Activated CD4-positive, alpha-beta T cell treated with anti-CD3 and anti-CD28 coated beads for 4 hours (primary cell): ENCODE data around the gene ST8SIA6.

Experiments used
- DNase-seq, 2 donors: peaks; one replicate each; pipeline ENCODE4 v3.0.0-alpha.2; 2020

ST8SIA6 gene

DNA sequence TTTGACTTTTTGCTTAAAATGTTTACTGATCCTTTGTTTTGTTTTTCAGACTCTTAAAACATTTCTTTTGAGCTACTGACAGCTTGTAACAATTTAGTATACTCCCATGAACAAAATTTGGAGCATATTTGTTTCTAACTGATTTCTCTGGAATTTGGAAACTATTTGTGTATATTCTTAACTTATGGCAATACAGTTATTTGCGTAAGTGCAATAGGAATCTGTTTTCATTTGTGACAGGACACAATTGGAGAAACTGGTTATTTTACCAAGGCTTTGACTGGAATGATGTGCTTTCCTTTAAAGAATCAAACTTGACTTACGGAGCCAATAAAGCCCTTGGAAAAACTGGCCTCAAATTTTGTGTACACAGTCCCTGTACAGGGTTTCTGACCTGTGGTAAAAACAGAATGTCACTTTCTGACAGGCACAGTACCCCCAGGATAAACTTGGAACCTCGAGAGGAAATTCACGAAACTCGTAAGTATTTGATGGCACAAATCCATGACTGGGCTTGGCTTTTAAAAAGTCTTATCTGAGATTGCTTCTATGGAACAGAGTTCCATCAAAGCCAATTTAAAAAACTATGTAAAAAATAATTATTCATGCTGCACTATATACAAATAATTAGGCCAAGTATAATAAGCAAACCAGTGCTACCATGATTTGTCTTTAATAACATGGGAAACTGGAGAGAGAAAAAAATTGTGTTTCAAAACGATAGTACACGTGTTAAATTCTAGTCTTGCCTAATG is 70.4 kb downstream of the ST8SIA6 start:
- DNase-seq = no peak

DNA sequence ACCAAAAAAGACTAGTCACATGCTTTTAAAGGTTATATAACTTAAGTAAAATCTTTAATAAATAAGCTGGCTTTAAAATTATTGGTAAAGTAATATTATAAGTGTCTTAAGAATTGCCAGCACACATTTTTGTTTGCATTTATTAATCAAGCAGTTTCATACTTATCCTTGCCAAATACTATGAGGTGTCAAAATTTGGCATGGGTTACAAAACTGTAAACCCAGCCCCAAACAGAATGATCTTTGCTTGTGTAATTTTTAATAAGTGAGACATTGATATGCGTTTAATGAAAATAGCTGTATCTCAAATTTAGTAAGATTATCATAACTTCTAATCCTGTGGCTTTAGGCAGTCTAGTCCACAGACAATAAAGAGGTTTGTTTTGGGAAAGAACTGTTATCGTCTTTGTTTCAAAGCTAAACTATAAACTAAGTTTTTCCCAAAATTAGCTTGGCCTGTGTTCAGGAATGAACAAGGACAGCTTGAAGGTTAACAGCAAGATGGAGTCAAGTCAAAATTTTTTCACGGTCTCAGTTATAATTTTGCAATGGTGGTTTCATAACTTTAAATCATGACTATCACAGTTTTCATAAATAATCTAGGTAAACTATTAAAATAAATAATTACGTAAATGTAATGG is 72.8 kb downstream of the ST8SIA6 start:
- DNase-seq = no peak

DNA sequence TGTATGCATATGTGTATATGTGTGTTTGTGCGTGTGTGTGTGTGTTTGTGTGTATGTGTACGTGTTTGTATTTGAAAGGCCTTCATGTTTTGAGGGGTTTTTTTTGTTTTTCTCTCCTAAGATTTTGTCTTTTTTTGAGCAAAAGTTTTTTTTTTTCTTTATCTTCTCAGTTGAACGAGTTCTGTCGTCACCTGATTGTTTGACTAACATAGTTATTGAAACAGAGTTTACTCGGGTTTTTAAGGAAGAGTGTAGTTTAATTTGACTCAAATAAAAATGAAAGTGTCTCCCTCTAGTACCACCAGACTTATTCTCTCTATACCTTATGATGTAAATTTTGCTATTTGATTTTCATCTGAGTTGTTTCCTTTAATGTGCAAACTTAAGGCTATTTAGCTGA is 73.5 kb downstream of the ST8SIA6 start:
- no peak for DNase-seq

DNA sequence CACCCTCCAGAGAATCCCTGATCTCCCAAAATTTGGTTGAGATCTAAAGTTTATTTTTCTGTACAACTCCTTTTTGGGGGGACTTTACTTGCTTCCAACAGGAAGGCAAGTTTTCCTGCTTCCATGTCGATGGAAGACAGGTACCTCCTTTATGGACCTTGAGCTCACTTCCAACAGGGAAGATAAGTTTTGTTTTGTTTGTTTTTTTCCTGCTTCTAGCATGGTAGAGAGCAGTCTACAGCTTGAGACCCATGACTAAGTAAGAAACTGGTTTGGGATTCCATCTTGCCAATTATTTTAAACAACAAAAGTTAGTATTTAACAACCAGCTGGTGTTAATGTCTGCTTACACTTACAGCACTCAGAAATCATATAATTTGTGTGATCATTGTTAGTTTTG is 74.4 kb downstream of the ST8SIA6 start:
- DNase-seq = no peak

DNA sequence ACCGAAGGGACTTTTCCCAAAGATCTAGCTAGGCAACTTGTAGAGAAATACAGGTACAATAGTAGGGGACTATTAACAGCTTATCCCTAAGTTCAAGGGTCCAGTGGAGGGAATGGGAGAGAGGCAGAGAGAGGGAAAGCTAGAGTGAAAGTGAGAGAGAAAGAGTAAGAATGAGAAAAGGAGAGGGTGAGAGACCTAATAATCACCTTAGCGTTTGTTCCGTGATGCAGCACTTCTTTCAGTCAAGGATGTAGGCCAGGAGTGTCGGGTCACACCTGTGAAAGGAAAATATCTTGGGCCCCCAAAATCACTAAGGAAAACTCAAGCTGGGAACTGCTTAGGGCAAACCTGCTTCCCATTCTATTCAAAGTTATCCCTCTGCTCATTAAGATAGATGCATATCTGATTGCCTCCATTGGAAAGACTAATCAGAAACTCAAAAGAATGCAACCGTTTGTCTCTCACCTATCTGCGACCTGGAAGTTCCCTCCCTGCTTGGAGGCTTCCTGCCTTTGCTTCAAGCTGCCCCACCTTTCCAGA is 75.2 kb downstream of the ST8SIA6 start:
- no peak for DNase-seq

DNA sequence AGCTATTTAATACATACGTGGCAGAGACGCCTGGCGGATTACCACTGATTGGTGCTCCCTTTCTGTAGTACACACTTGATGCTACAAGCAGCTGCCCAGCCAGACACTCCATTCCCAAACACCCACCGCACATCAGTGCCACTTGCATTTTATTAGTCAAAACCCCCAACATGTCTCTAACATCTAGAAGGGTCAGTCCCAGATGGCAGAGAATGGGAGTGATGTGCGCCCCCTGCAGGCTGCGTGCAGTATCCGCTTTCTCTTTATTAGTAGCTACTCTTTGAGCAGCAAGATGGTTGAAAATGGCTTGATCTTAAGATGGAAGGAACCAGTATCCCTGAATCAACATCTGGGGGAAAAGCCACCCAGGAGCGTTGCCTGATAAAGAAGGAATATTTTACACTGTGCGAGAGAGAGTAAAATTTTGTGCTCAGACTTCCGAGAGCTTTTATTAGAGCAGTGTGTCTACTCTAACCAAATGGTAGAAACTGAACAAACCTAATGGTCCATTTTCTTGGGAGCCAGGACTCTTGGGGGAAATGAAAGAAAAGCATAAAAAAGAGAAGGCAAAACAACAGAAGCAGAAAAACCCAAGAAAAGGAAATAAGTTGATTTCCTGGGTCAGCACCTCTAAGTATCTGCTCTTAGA is 78.3 kb downstream of the ST8SIA6 start:
- DNase-seq = peak; percentile 4 to 17

DNA sequence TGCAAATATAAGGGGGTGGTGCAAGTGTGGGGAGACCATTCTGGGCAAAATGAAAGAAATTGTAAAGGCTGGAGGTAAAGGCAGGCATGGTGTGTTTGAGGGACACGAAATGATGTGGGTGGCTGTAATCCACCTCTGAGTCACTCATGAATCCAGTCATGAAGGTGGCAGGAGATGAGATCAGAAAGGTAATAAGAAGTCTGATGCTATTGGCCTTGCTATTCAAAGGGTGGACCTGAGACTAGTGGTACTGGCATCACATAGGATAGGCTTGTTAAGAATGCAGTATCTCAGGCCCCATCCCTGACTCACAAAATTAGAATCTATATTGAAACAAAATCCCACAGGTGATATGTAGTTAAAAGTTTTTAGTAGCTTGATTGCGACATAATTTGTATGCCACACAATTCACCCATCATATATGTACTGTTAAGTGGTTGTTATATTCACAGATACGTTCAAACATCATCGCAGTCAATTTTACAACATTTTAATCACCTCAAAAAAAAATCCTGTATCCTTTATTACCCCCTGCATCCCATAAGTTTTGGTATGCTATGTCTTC is 85.6 kb downstream of the ST8SIA6 start:
- no peak for DNase-seq

DNA sequence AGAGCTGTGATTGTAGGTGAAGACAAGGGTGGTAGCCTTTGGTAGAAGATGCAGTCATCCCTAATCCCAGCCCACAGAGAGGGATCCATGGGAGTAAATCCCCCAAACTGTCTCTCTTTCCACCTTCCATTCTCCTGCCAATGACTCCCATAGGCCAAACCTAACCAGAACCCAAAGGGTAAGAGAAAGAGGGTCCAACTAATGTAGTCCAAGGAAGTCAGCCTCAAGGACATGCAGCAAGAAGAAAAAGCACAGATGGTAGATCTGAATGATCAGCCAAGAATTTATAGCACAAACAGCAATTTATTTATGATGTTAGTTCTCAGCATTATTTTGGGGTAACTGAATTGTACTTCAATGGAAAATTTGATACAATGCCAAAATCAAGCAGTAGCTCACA is 87.7 kb downstream of the ST8SIA6 start:
- DNase-seq = no peak

DNA sequence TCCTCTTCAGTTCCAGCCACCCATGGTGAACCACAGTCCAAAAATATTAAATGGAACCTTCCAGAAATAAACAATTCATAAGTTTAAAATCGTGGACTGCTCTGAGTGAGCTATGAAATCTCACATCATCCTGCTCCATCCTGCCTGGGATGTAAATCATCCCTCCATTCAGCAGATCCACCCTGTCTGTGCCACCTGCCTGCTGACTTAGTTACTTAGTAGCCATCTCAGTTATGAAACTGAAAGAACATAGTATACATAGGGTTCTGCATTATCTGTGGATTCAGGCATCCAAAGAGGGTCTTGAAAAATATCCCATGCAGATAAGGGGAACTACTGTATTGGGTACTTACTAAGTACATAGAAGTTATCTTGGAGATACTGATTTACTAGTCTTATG is 89.0 kb downstream of the ST8SIA6 start:
- DNase-seq = no peak

DNA sequence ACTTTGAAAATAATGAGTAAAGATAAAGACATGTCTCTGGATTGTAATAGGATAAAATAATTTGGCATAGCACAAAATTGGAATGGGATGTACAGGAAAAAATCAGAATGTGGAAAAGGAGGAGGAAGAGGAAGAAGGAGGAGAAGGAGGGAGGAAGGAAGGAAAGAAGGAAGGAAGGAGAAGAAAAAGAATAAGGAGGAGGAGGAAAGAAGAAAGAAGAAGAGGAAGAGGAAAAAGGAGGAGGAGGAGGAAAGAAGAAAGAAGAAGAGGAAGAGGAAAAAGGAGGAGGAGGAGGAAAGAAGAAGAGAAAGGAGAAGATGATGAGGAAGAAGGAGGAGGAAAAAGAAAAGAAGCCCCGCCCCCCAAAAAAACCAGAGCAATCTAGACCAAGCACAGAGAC is 95.9 kb downstream of the ST8SIA6 start:
- DNase-seq = no peak

DNA sequence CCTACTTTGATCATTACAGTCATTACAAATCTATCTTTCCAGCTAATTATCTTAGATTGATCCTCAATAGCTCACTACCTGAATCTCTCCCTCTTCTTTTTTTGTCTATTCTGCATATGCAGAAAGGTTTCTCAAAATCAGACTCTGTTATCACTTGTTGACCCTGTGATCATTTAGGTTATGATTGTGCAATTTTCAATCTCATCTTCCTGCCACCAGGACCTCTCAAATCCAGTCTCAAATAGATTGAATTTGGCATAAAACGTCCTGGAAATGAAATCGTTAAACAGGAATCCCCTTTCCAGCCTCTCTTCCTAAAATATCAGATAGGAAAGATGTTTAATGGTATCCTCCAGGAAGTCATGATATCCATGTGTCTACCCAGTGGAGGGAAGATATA is 96.6 kb downstream of the ST8SIA6 start:
- no peak for DNase-seq

DNA sequence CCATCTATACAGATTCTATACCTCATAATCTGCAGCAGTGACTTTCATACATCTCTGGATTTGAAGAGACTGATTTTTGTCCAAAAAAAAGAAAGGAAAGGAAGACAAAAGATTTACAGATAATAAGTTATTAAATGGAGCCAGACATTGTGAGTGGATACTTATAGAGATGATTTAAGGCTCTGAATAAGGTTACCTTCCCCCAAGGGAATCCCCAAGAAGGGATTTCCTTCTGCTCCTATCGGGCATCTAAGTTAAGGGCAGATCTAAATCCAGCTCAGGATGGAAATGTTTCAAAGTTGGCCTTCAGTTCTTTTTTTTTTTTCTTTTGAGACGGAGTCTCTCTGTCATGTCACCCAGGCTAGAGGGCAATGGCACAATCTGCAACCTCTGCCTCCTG is 97.6 kb downstream of the ST8SIA6 start:
- DNase-seq = no peak

DNA sequence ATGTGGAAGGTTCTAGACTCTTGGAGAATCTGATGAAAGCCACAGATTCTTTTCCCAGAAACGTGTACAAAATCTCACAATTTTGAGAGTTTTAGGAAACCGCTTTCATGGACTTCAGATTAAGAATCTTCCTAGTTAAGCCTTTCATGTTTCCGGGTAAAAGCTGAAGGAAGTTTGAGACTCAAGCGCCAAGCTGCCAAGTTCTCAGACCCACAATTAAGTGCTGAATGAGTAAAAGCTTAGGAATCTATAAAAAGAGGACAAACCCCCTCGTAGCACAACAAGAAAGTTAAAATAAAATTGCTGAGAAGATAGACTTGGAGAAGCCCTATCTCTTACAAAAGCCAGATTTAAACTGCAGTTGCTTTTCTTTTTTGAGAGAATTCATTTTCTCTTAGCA is 99.6 kb downstream of the ST8SIA6 start:
- no peak for DNase-seq

DNA sequence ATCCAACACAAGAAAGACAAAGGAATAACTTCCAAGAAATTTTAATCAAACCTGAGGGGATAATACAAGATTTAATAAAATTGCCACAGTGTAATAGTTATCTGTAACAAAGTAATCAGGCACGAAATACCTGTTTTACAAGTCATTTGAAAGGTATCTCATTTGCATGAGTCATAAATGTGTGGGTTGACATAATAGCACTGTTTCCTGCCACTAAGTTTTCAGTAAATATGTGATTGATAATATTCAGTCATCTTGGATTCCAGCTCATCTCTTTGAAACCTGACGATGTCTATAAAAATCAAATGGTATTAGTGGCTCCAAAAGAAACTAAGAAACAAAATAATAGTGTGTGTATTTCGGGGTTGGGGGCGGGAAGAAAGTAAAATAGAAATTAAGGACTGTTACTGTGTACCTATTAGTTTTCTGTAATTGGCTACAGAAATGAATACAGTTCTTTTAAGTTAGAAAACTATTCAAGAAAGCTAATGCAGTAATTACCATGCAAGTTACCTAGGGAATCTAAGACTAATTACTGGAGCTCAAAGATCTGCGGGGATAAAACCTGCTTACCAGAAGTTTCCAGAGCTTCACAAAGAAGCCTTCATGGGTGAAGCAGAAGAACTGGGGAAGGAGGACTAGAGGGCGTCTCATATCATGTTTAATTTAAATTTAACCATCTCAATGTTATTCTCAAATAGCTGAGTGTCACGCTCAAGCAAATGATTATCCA is 100.7 kb downstream of the ST8SIA6 start:
- no peak for DNase-seq

DNA sequence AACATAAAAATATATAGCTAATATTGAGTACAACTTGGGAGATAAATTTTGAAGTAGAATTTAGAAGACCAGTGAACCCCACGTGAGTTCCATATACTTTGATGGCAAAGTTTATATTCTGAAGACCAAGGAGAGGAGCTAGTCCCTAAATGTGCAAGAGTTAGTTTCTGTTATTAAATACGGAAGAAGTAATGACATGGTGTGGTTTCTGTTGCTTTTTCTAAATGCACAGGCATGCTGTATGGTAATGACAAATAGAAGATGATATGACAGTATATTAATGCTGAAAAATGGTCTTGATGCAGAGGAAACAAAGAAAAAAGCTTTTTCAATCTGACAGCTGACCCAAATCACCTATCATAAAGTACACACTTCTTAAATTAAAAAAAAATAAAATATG is 101.8 kb downstream of the ST8SIA6 start:
- no peak for DNase-seq

DNA sequence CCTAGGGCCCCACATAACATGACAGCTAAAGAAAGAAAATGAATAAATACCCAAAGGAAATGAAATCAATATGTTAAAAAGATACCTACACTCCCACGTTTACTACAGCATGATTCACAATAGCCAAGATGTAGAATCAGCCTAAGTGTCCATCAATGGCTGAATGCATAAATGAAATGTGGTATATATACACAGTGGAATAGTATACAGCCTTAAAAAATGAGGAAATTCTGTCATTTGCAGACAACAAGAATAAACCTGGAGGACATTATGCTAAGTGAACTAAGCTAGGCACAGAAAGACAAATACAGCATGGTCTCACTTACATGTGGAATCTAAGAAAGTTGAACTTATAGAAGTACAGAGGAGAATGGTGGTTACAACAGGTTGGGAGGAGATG is 102.9 kb downstream of the ST8SIA6 start:
- no peak for DNase-seq

DNA sequence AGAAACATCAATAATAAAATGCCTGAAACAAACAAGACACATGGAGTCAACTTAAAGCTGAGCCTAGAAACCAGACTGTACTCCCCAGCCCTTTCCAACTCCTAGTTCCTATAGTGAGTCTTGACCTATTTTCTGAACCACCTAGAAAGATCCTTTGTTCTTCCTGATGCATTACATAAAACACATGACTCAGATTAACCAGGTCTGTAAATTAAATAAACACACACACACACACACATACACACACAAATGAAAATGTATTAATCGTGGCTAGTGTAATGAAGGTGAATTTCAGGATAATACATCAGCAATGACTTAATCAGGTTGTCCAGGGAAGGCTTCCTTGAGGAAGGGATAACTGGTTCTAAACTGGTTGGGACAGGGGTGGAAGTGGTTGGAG is 104.7 kb downstream of the ST8SIA6 start:
- DNase-seq = no peak

DNA sequence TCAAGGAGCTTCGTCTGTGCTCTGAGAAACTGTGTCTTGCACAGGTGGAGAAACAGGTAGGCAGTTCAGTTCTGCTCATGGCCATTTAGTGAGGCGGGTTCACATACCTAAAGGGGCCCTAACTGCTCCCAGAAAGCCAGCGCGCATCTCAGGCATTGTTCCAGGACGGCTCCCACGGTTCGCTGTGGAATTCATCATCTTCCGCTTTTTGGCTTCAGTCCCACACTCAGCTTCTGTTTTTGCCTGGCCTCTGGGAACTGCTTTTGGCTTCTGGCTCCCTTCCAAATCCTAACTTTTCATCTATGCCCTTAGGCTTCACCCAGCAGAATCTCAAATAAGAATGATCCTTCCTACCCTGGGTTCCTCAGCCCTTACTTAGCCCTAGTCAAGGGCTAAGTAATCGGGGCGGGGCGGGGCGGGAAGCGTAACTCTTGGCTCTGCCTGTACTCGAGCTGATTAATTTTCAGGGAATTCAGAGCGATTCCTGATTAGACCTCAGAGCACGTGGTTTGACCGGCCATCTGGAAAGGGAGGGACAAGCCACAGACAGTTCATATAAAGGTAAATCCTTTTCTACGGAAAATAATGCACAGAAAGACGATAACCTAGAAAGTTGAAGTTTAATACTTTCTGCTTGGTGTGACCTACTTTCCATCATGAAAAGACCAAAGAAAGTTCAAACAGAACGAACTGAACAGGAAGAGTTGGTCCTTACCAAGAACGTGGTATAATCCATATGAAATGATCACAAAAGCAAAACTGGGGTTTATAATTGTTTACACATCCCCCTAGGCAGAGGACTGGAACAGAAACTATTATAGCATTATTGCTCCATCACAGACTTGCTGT is 105.7 kb downstream of the ST8SIA6 start:
- no peak for DNase-seq

DNA sequence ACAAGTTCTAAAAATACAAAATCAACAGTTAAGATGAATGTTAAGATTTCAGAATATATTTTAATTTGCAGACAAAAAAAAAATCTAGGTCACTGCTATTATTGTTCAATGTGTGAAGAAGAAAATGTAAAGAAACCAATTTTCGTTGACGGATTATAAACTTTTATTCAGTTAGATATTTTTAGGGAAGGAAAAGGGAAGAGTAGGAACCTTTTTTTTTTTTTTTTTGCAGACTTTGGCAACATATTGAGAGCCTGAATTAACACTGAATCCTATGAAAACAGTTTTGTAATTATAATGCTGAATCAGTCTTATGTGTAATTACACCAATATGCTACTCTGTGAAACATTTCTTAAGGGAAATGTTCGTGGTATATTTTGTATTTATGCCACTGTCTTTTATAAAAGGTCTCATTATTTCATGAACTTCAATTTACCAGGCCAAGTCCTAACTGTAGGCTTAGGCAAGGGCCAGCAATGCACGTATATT is 106.3 kb downstream of the ST8SIA6 start:
- DNase-seq = no peak

DNA sequence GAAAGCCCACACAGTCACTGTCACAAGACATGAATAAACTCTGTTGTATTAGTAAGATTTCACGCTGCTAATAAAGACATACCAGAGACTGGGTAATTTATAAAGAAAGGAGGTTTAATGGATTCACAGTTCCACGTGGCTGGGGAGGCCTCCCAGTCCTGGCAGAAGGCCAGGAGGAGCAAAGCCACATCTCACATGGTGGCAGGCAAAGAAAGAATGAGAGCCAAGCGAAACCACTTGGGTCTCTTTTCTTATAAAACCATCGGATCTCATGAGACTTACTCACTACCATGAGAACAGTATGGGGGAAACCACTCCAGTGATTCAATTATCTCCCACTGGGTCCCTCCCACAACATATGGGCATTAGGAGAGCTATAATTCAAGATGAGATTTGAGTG is 110.2 kb downstream of the ST8SIA6 start:
- no peak for DNase-seq

DNA sequence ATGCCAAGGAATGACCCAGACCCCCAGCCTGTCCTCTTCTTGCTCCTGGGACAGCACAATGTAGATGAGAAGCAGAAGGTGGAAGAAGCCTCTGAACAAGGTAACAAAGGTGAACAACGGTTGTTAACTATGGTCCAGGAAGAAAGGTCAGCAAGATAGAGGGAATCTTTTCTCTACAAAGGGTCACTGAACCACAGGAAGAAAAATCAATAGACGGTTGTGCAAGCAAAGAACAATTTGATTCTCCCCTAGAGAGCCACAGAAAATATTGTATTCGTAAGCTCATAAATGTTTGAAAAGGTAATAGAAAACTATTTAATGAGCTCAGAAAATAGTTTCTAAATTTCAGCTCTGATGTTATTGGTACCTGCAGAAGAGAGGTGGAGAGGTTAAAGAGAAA is 111.3 kb downstream of the ST8SIA6 start:
- DNase-seq = no peak
